H1 (cell line): ENCODE results near the gene CPA4. TPM values are rescaled to one million over a fixed set of nuclear protein-coding genes. Genes with fewer than 3 reads are reported as not detected.

Source experiments
- SP2 ChIP-seq: IDR thresholded peaks from 2 replicates; pipeline ENCODE4 v1.6.1; 2012; ENCODE audit warnings: mild to moderate bottlenecking, low read length, inconsistent platforms
- polyA plus RNA-seq, 7 experiments: library from polyadenylated mRNA; depleted of rRNA in 3 of 7; stranded (reverse) in 5 of 7; unstranded in 2 of 7; fragments of >200 nt in 5 of 7; fragments of 200-250 nt in 2 of 7; gene quantifications; 1 replicate in 5 of 7; 2 replicates in 1 of 7; 4 replicates in 1 of 7; pipeline versions ENCODE4 v1.2.1 to v1.2.3, GENCODE V29; 2011 to 2013; ENCODE audit warnings: missing spikeins in 2 of 7, mixed read lengths in 2 of 7
- total RNA-seq: library from RNA; stranded (reverse); fragmentation: NEBNext Ultra II Directional; extraction: Animal tissue kit (Norgen Biotek cat#: 25700); gene quantifications from 2 replicates; pipeline ENCODE4 v1.2.1, GENCODE V29; 2021

The CPA4 gene
- total and polyA plus RNA-seq, 2 of the 8 experiments (the other 6 are each of a cell fraction or from before 2014, with no cell fraction given), result 0.03 TPM; not detected in 1

- TF ChIP-seq SP2, result no peak
Observed at GRCh38 chr7:130361681-130362080, 68.7 kb downstream of the CPA4 start (continued).
